Measurements from ENCODE around the gene CLEC10A.

GRCh38 chr17:7123844-7124243, 43.8 kb upstream of the CLEC10A start:
- TF ChIP-seq, protein P1, sequence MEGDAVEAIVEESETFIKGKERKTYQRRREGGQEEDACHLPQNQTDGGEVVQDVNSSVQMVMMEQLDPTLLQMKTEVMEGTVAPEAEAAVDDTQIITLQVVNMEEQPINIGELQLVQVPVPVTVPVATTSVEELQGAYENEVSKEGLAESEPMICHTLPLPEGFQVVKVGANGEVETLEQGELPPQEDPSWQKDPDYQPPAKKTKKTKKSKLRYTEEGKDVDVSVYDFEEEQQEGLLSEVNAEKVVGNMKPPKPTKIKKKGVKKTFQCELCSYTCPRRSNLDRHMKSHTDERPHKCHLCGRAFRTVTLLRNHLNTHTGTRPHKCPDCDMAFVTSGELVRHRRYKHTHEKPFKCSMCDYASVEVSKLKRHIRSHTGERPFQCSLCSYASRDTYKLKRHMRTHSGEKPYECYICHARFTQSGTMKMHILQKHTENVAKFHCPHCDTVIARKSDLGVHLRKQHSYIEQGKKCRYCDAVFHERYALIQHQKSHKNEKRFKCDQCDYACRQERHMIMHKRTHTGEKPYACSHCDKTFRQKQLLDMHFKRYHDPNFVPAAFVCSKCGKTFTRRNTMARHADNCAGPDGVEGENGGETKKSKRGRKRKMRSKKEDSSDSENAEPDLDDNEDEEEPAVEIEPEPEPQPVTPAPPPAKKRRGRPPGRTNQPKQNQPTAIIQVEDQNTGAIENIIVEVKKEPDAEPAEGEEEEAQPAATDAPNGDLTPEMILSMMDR (conservative IDR thresholded peaks at IDR 0.05; ENCODE audit: low read depth in 2 of 2), result no peak
- TF ChIP-seq CREB1 (CRISPR knock-in tag; IDR thresholded peaks at IDR 0.05; ENCODE audit: low read depth) (no peak), EZH2phosphoT487 (IDR thresholded peaks at IDR 0.05; ENCODE audit: unreplicated experiment) (no peak), POLR2AphosphoS5 (IDR thresholded peaks at IDR 0.05; ENCODE audit: low read depth) (no peak), ZNF114 (CRISPR knock-in tag; IDR thresholded peaks at IDR 0.05) (no peak)
- TF ChIP-seq, protein P2, sequence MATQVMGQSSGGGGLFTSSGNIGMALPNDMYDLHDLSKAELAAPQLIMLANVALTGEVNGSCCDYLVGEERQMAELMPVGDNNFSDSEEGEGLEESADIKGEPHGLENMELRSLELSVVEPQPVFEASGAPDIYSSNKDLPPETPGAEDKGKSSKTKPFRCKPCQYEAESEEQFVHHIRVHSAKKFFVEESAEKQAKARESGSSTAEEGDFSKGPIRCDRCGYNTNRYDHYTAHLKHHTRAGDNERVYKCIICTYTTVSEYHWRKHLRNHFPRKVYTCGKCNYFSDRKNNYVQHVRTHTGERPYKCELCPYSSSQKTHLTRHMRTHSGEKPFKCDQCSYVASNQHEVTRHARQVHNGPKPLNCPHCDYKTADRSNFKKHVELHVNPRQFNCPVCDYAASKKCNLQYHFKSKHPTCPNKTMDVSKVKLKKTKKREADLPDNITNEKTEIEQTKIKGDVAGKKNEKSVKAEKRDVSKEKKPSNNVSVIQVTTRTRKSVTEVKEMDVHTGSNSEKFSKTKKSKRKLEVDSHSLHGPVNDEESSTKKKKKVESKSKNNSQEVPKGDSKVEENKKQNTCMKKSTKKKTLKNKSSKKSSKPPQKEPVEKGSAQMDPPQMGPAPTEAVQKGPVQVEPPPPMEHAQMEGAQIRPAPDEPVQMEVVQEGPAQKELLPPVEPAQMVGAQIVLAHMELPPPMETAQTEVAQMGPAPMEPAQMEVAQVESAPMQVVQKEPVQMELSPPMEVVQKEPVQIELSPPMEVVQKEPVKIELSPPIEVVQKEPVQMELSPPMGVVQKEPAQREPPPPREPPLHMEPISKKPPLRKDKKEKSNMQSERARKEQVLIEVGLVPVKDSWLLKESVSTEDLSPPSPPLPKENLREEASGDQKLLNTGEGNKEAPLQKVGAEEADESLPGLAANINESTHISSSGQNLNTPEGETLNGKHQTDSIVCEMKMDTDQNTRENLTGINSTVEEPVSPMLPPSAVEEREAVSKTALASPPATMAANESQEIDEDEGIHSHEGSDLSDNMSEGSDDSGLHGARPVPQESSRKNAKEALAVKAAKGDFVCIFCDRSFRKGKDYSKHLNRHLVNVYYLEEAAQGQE (IDR thresholded peaks at IDR 0.05; ENCODE audit: unreplicated experiment), result no peak

All from GM23338 (cell line).